ENCODE measurements around the gene MYOG. TPM values are rescaled to one million over a fixed set of nuclear protein-coding genes. Genes with fewer than 3 reads are reported as not detected.

The MYOG gene
- total RNA-seq, 2 donors from 2014 or later: not detected

DNA sequence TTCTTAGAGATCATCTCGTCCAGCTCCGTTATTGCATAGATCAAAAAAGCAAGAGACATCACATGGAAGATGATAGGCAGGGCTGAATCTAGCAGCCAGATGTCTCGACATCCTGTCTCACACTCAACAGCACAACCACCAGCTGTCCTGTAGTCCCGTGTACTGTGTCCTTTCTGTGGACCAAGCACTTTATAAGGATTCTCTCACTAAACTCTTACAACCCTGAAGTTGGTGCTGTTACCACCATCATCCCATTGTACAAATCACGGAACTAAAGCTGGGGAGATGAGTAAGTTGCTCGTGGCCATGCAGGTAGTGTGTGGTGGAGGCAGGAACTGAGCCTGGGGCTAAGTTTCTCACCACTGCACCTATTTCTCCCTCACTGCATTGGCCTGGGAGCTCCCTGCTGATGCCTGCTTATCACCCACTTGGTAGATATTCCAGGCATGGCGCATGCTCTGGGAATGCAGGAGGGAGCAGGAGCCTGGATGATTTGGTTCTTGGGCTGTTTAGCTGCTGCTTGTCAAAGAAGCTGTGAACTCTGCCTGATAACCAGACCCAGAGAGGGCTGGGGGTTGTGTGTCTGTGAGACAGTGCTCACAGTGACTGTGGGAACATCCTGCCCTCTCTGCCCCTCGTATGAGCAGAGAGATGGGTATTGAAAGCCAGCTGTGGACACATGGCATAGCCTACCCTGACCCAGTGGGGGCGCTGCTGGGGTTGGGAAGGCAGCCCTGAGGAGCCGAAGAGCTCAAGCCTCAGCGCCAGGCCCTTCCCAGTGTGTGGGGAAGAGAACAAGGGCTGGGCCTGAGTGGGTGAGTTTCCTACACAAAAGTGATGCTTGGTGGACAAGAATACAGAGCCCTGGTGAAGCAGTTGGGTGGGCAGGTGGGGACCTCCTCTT, 46.0 kb downstream of the MYOG start:
- H3K27me3 Mint-ChIP-seq: peaks cover 34% of the 10 kb centered on the region
- no peak for DNase-seq
- no peaks in the 10 kb centered on the region for H3K9me3 ChIP-seq (ENCODE audit: control insufficient read depth, low read length, poor library complexity, severe bottlenecking)
- ATAC-seq: no peak
- H3K4me1 Mint-ChIP-seq: peaks cover 5% of the 10 kb centered on the region
- no peak overlapping the region for H3K27ac Mint-ChIP-seq
- H3K36me3 Mint-ChIP-seq (ENCODE audit: low read depth): peaks cover 5% of the 10 kb centered on the region
- no peak overlapping the region for H3K4me3 Mint-ChIP-seq

GRCh38 chr1:203038891-203039608, 46.8 kb downstream of the MYOG start:
- peaks cover 6% of the 10 kb centered on the region for H3K4me1 Mint-ChIP-seq
- ATAC-seq: peak; percentile 91
- no peak overlapping the region for H3K27ac Mint-ChIP-seq
- H3K27me3 Mint-ChIP-seq: peaks cover 26% of the 10 kb centered on the region
- H3K4me3 Mint-ChIP-seq: no peak overlapping the region
- DNase-seq: peak in 2 of 3 donors; percentile 31 to 56
- H3K36me3 Mint-ChIP-seq (ENCODE audit: low read depth): peaks cover 4% of the 10 kb centered on the region
- no peaks in the 10 kb centered on the region for H3K9me3 ChIP-seq (ENCODE audit: control insufficient read depth, low read length, poor library complexity, severe bottlenecking)

- ATAC-seq: no peak
- no peak overlapping the region for H3K4me3 Mint-ChIP-seq
- H3K36me3 Mint-ChIP-seq (ENCODE audit: low read depth): peaks cover 6% of the 10 kb centered on the region
Observed at GRCh38 chr1:203038217-203038741, 47.5 kb downstream of the MYOG start.

GRCh38 chr1:203037509-203038190, 48.2 kb downstream of the MYOG start:
- Mint-ChIP-seq H3K27ac (peak overlapping the region; percentile 76), H3K4me3 (no peak overlapping the region), H3K27me3 (peaks cover 26% of the 10 kb centered on the region), H3K36me3 (ENCODE audit: low read depth) (peaks cover 6% of the 10 kb centered on the region), H3K4me1 (peaks cover 9% of the 10 kb centered on the region)
- H3K9me3 ChIP-seq (ENCODE audit: control insufficient read depth, low read length, poor library complexity, severe bottlenecking): no peaks in the 10 kb centered on the region
- ATAC-seq (no peak), DNase-seq (no peak)

More at GRCh38 chr1:203038217-203038741, 47.5 kb downstream of the MYOG start:
- no peaks in the 10 kb centered on the region for H3K9me3 ChIP-seq (ENCODE audit: control insufficient read depth, low read length, poor library complexity, severe bottlenecking)
- no peak overlapping the region for H3K27ac Mint-ChIP-seq
- peaks cover 9% of the 10 kb centered on the region for H3K4me1 Mint-ChIP-seq
- H3K27me3 Mint-ChIP-seq: peaks cover 26% of the 10 kb centered on the region
- no peak for DNase-seq

- H3K27ac Mint-ChIP-seq: no peak overlapping the region
- peaks cover 9% of the 10 kb centered on the region for H3K4me1 Mint-ChIP-seq
- no peak for DNase-seq
- no peaks in the 10 kb centered on the region for H3K9me3 ChIP-seq (ENCODE audit: control insufficient read depth, low read length, poor library complexity, severe bottlenecking)
- no peak overlapping the region for H3K4me3 Mint-ChIP-seq
- peaks cover 6% of the 10 kb centered on the region for H3K36me3 Mint-ChIP-seq (ENCODE audit: low read depth)
- ATAC-seq: no peak
- peaks cover 26% of the 10 kb centered on the region for H3K27me3 Mint-ChIP-seq
Observed at GRCh38 chr1:203036537-203036936, 49.3 kb downstream of the MYOG start.

DNA sequence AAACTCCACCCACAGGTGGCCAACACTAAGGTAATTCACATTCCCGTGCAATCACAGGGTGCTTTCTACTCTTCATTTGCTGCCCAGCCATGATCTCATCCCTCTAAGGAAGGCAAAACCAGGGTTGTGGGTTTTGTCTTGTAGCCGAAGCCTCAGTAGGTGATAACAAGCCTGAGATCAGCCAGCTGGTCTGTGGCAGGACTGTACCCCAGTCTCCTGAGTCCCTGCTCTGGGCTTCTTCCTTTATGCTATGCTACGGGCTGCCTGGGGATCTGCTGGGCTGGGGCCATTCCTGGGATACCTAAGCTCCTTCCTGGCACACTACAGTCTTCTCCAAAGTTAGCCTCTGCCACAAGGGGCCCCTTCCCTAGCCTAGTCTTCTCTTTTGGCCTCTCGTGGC, 49.7 kb downstream of the MYOG start:
- Mint-ChIP-seq H3K27me3 (peaks cover 26% of the 10 kb centered on the region), H3K4me1 (peaks cover 10% of the 10 kb centered on the region), H3K27ac (no peak overlapping the region), H3K4me3 (no peak overlapping the region), H3K36me3 (ENCODE audit: low read depth) (peaks cover 6% of the 10 kb centered on the region)
- ATAC-seq (no peak), DNase-seq (no peak)
- no peaks in the 10 kb centered on the region for H3K9me3 ChIP-seq (ENCODE audit: control insufficient read depth, low read length, poor library complexity, severe bottlenecking)

DNA sequence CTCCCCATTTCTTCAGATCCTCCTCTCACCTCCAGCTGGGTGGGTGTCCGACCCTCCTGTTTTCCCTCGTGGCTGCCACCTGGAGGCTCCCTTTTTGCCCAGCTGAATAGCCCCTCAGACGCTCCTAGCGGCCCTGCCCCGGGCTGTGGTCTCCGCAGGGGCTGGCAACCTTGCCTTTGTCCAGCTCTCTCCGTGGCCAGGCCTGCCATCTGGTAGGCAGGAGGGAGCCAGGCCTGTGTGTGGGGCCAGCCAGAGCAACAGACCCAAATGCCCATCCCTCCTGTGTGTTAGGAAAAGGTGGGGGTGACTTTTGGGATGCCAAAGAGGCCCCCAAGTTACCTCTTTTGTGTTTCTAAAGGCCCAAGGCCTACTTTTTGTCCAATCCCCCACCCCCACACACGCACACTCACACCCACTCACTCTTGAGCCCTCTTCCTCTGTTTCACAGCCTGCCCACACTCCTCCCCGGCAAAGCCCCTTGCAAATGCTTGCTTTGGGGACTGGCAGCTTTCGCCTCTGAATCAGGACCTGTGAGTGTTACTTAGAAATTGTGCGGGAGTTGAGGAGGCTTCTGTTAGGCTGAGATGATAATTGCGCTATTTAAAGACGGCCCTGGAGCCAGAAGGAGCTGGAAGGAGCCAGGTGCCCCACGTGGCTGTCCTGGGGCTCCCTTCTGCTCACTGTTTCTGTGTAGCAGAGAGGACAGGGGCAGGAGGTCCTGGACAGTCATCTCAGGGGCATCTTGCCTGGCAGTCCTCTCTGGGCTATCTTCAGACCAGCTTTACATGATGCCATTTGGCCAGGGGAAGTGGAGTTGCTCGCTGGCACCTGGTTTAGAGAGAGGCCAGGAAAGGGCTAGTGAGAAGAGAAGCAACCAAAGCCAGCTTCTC, 50.5 kb downstream of the MYOG start:
- Mint-ChIP-seq H3K4me1 (peaks cover 10% of the 10 kb centered on the region), H3K36me3 (ENCODE audit: low read depth) (peaks cover 6% of the 10 kb centered on the region), H3K27ac (no peak overlapping the region), H3K27me3 (peaks cover 26% of the 10 kb centered on the region), H3K4me3 (no peak overlapping the region)
- ATAC-seq (no peak), DNase-seq (no peak)
- no peaks in the 10 kb centered on the region for H3K9me3 ChIP-seq (ENCODE audit: control insufficient read depth, low read length, poor library complexity, severe bottlenecking)

- no peak overlapping the region for H3K4me3 Mint-ChIP-seq
- ATAC-seq (no peak), DNase-seq (no peak)
- peaks cover 10% of the 10 kb centered on the region for H3K4me1 Mint-ChIP-seq
- H3K36me3 Mint-ChIP-seq (ENCODE audit: low read depth): peaks cover 6% of the 10 kb centered on the region
- no peaks in the 10 kb centered on the region for H3K9me3 ChIP-seq (ENCODE audit: control insufficient read depth, low read length, poor library complexity, severe bottlenecking)
- H3K27ac Mint-ChIP-seq: no peak overlapping the region
- H3K27me3 Mint-ChIP-seq: peaks cover 24% of the 10 kb centered on the region
Observed at GRCh38 chr1:203034422-203035110, 51.2 kb downstream of the MYOG start.

- Mint-ChIP-seq H3K4me1 (peaks cover 6% of the 10 kb centered on the region), H3K27ac (no peak overlapping the region), H3K36me3 (ENCODE audit: low read depth) (peaks cover 3% of the 10 kb centered on the region), H3K27me3 (peaks cover 18% of the 10 kb centered on the region), H3K4me3 (no peak overlapping the region)
- DNase-seq (no peak), ATAC-seq (no peak)
- no peaks in the 10 kb centered on the region for H3K9me3 ChIP-seq (ENCODE audit: control insufficient read depth, low read length, poor library complexity, severe bottlenecking)
Observed at GRCh38 chr1:203033917-203034316, 51.9 kb downstream of the MYOG start.

GRCh38 chr1:203033287-203033686, 52.5 kb downstream of the MYOG start:
- H3K36me3 Mint-ChIP-seq (ENCODE audit: low read depth): peaks cover 3% of the 10 kb centered on the region
- no peak for DNase-seq
- peaks cover 13% of the 10 kb centered on the region for H3K27me3 Mint-ChIP-seq
- peaks cover 9% of the 10 kb centered on the region for H3K4me1 Mint-ChIP-seq
- no peak overlapping the region for H3K27ac Mint-ChIP-seq
- ATAC-seq: no peak
- H3K4me3 Mint-ChIP-seq: no peak overlapping the region
- H3K9me3 ChIP-seq (ENCODE audit: control insufficient read depth, low read length, poor library complexity, severe bottlenecking): no peaks in the 10 kb centered on the region
